GM19239 (cell line): ENCODE data around the gene NOL4L.
A peak's percentile ranks its signal among the peaks of the same experiment; 100 is the strongest.

Experiments
- DNase-seq: peaks from one replicate; pipeline ENCODE4 v3.0.0; 2011; ENCODE audit warnings: low spot score; ENCODE audit not compliant: insufficient read length
- FAIRE-seq: peaks from 2 replicates; lab custom pipeline; 2011; peaks lifted over from hg19 to GRCh38; lab: Jason Lieb, UNC

The NOL4L gene

GRCh38 chr20:32544893-32545840 lies 40.0 kb downstream of the NOL4L start:
- FAIRE-seq (no peak), DNase-seq (no peak)

DNA sequence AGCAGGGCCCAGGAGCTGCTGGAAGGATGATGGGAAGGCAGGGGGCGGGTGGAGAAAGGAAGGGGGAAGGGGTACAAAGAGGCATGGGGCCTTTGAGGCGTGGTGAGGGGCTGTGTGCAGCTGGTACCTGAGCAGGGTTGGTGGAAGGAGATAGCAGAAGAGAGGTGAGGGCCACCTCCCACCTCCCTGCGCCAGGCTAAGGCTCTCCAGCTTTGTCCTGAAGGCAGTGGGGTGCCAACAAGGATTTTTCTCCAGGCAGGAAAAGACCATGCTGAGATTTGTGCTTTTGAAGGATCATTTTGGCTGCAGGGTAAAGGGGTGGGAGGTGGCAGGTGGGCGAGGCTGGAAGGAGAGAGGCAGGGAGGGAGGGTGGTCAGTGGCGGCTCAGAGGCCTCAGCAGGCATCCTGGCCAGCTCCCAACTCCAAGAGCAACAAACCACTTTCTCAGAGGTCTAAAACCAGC lies 40.8 kb downstream of the NOL4L start:
- DNase-seq (no peak), FAIRE-seq (no peak)

GRCh38 chr20:32543570-32544259 lies 41.4 kb downstream of the NOL4L start:
- DNase-seq (no peak), FAIRE-seq (no peak)

GRCh38 chr20:32542259-32542615 lies 42.9 kb downstream of the NOL4L start:
- FAIRE-seq (no peak), DNase-seq (no peak)

- DNase-seq (no peak), FAIRE-seq (no peak)
Measured at GRCh38 chr20:32541323-32542258, 43.5 kb downstream of the NOL4L start.

GRCh38 chr20:32539817-32540675 lies 45.1 kb downstream of the NOL4L start:
- peak; percentile 79 for FAIRE-seq

GRCh38 chr20:32539026-32539816 lies 45.9 kb downstream of the NOL4L start:
- DNase-seq = no peak
- no peak for FAIRE-seq

More at GRCh38 chr20:32539817-32540675, 45.1 kb downstream of the NOL4L start:
- DNase-seq = no peak

DNA sequence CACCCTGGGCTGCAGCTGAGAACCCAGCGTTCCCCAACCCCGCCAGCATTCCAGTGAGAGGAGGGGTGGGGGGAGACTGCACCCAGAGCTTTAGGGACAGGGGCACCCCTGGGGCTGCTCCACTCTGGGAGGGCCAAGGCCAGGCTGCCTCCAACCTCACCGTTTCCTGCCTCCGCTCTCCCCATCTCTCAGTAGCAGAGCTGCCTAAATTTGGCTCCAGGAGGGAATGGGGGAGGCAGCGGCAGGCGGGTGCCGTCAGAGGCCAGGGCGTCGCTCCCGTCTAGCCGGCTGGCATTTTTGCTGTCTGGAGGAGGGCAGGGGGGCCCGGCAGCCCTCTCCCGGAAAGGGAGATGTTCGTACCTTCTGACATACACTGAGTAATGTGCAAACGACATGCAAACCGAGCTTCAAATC lies 46.6 kb downstream of the NOL4L start:
- DNase-seq (no peak), FAIRE-seq (no peak)

GRCh38 chr20:32537657-32538525 lies 47.2 kb downstream of the NOL4L start:
- no peak for DNase-seq
- FAIRE-seq = no peak

DNA sequence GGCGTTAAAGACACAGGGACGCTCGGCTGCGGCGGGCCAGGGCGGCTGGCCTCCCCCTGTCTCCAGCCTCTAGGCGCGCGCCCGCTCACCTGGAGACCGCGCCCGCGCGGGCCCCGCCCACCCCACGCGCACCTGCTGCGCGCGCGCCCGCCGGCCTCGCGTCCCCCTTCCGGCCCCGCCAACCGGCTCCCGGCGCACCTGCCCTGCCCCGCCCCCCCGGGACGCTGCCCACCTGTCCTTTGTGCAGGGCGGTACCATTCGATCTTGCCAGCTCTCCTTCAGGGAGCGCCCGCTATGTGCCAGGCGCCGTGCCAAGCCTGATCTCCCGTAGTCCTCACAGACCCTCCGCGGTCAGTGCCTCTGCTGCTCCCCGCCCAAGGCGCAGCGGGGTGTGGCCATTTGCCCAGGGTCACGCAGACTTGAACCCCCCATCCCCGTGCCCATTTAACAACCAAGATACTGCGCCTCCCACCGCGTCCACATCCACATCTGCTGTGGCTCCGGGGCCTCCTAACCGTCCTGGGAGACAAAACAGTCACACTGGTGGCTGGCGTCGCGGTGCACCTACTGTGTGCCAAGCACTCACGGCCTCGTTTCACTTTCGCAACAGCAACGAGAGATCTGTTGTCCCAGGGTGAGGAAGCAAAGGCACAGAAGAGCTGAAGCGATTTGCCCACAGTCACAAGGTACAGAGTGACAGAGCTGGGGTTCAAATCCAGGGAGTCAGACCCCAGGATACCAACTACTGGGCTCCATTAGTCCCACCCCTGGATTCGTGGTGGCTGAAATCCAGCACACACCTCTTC lies 48.1 kb downstream of the NOL4L start:
- FAIRE-seq (no peak), DNase-seq (no peak)

- DNase-seq (peak; percentile 68), FAIRE-seq (no peak)
Measured at GRCh38 chr20:32535953-32536823, 48.9 kb downstream of the NOL4L start.

- FAIRE-seq (no peak), DNase-seq (no peak)
Measured at GRCh38 chr20:32535316-32535952, 49.7 kb downstream of the NOL4L start.

GRCh38 chr20:32534661-32535240 lies 50.4 kb downstream of the NOL4L start:
- no peak for DNase-seq

GRCh38 chr20:32533732-32534131 lies 51.4 kb downstream of the NOL4L start:
- DNase-seq = no peak
- no peak for FAIRE-seq

More at GRCh38 chr20:32534661-32535240, 50.4 kb downstream of the NOL4L start:
- peak; percentile 18 for FAIRE-seq

DNA sequence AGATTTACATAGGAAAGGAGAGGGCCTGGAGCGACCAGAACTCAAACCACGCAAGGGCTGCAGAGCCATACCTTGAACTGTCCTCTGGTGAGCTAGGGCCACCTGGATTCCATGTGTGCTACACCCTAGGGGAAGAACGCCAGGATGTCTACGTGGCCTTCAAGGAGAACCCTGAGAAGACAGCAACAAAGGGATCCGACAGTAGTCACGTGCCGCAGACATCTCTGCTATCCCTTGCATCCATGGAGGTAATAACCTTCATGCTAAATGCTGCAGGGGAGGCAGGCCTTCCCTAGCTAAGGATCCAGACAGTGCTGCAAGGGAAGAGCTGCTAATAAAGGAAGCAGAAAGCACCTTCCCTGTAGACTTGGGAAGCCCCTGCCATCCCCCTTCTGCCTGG lies 52.9 kb downstream of the NOL4L start:
- FAIRE-seq = no peak
- no peak for DNase-seq
